Subcutaneous abdominal adipose tissue (tissue), 5 donors: ENCODE results near the gene CAPN8.

Experiments
- H3K27ac ChIP-seq: one replicate; pipeline ENCODE4 v1.7.0; 2013; ENCODE audit warnings: low read depth, mild to moderate bottlenecking, inconsistent platforms, low read length, moderate library complexity
- H3K27me3 ChIP-seq, 5 donors: one replicate each; pipeline ENCODE4 v1.7.0; 2013; ENCODE audit warnings: low read length in 5 of 5, inconsistent platforms in 1 of 5; ENCODE audit not compliant: control insufficient read depth in 5 of 5, insufficient read depth in 4 of 5
- H3K36me3 ChIP-seq, 5 donors: one replicate each; pipeline ENCODE4 v1.7.0; 2013; ENCODE audit warnings: low read length in 5 of 5; ENCODE audit not compliant: control insufficient read depth in 5 of 5, insufficient read depth in 5 of 5
- H3K4me1 ChIP-seq, 5 donors: one replicate each; pipeline ENCODE4 v1.7.0; 2013; ENCODE audit warnings: low read length in 5 of 5, mild to moderate bottlenecking in 3 of 5, moderate library complexity in 1 of 5; ENCODE audit not compliant: control insufficient read depth in 5 of 5, insufficient read depth in 5 of 5
- H3K4me3 ChIP-seq, 5 donors: one replicate each; pipeline ENCODE4 v1.7.0; 2013; ENCODE audit warnings: low read length in 5 of 5, low read depth in 1 of 5
- H3K9ac ChIP-seq, 5 donors: one replicate each; pipeline ENCODE4 v1.7.0; 2013; ENCODE audit warnings: low read length in 5 of 5, mild to moderate bottlenecking in 4 of 5, moderate library complexity in 3 of 5
- H3K9me3 ChIP-seq, 5 donors: one replicate each; pipeline ENCODE4 v1.7.0; 2013; ENCODE audit warnings: low read length in 5 of 5; ENCODE audit not compliant: control insufficient read depth in 5 of 5
- donor health status: healthy.
- donor health status: healthy.
- donor health status: healthy.
- donor health status: healthy.
- donor health status: healthy.

The CAPN8 gene

GRCh38 chr1:223556414-223557129, 108.9 kb downstream of the CAPN8 start:
- H3K9ac ChIP-seq: no peak overlapping the region
- H3K4me3 ChIP-seq: no peak overlapping the region
- H3K4me1 ChIP-seq: no peaks in the 10 kb centered on the region
- no peaks in the 10 kb centered on the region for H3K36me3 ChIP-seq
- no peaks in the 10 kb centered on the region for H3K27me3 ChIP-seq
- H3K27ac ChIP-seq: no peak overlapping the region
- H3K9me3 ChIP-seq: no peaks in the 10 kb centered on the region

- no peak overlapping the region for H3K27ac ChIP-seq
- no peak overlapping the region for H3K4me3 ChIP-seq
- no peaks in the 10 kb centered on the region for H3K4me1 ChIP-seq
- no peaks in the 10 kb centered on the region for H3K27me3 ChIP-seq
- no peak overlapping the region for H3K9ac ChIP-seq
- H3K36me3 ChIP-seq: no peaks in the 10 kb centered on the region
- H3K9me3 ChIP-seq: peaks cover 0 to 3% (median 0%) of the 10 kb centered on the region in 5 donors
Observed at GRCh38 chr1:223553957-223554356, 111.5 kb downstream of the CAPN8 start.

- no peak overlapping the region for H3K9ac ChIP-seq
- H3K4me1 ChIP-seq: no peaks in the 10 kb centered on the region
- H3K4me3 ChIP-seq: no peak overlapping the region
- H3K9me3 ChIP-seq: peaks cover 0 to 11% (median 7%) of the 10 kb centered on the region in 5 donors
- no peak overlapping the region for H3K27ac ChIP-seq
- no peaks in the 10 kb centered on the region for H3K36me3 ChIP-seq
- no peaks in the 10 kb centered on the region for H3K27me3 ChIP-seq
Observed at GRCh38 chr1:223551610-223552009, 113.9 kb downstream of the CAPN8 start.

- Histone ChIP-seq H3K27ac (no peak overlapping the region), H3K9ac (no peak overlapping the region), H3K4me1 (no peaks in the 10 kb centered on the region), H3K36me3 (no peaks in the 10 kb centered on the region), H3K27me3 (no peaks in the 10 kb centered on the region), H3K4me3 (no peak overlapping the region), H3K9me3 (peaks cover 0 to 11% (median 7%) of the 10 kb centered on the region in 5 donors)
Observed at GRCh38 chr1:223549740-223550139, 115.8 kb downstream of the CAPN8 start.

GRCh38 chr1:223547316-223548114, 118.0 kb downstream of the CAPN8 start:
- Histone ChIP-seq H3K9ac (no peak overlapping the region), H3K27me3 (no peaks in the 10 kb centered on the region), H3K4me1 (no peaks in the 10 kb centered on the region), H3K4me3 (no peak overlapping the region), H3K27ac (no peak overlapping the region), H3K9me3 (peaks cover 0 to 11% (median 7%) of the 10 kb centered on the region in 5 donors), H3K36me3 (no peaks in the 10 kb centered on the region)

GRCh38 chr1:223545343-223545742, 120.2 kb downstream of the CAPN8 start:
- no peaks in the 10 kb centered on the region for H3K36me3 ChIP-seq
- no peaks in the 10 kb centered on the region for H3K27me3 ChIP-seq
- peaks cover 0 to 11% (median 7%) of the 10 kb centered on the region in 5 donors for H3K9me3 ChIP-seq
- H3K9ac ChIP-seq: no peak overlapping the region
- H3K4me3 ChIP-seq: no peak overlapping the region
- H3K4me1 ChIP-seq: no peaks in the 10 kb centered on the region
- H3K27ac ChIP-seq: no peak overlapping the region

GRCh38 chr1:223543560-223543959, 121.9 kb downstream of the CAPN8 start:
- H3K9ac ChIP-seq: no peak overlapping the region
- H3K27me3 ChIP-seq: peaks cover 0 to 8% (median 3%) of the 10 kb centered on the region in 5 donors
- H3K27ac ChIP-seq: no peak overlapping the region
- no peaks in the 10 kb centered on the region for H3K36me3 ChIP-seq
- H3K9me3 ChIP-seq: peaks cover 0 to 10% (median 5%) of the 10 kb centered on the region in 5 donors
- H3K4me1 ChIP-seq: no peaks in the 10 kb centered on the region
- H3K4me3 ChIP-seq: no peak overlapping the region

GRCh38 chr1:223542831-223543230, 122.7 kb downstream of the CAPN8 start:
- Histone ChIP-seq H3K9me3 (peaks cover 0 to 2% (median 0%) of the 10 kb centered on the region in 5 donors), H3K4me3 (no peak overlapping the region), H3K4me1 (no peaks in the 10 kb centered on the region), H3K27me3 (peaks cover 0 to 8% (median 3%) of the 10 kb centered on the region in 5 donors), H3K9ac (no peak overlapping the region), H3K36me3 (no peaks in the 10 kb centered on the region), H3K27ac (no peak overlapping the region)

- no peaks in the 10 kb centered on the region for H3K4me1 ChIP-seq
- H3K9me3 ChIP-seq: no peaks in the 10 kb centered on the region
- H3K36me3 ChIP-seq: no peaks in the 10 kb centered on the region
- no peak overlapping the region for H3K9ac ChIP-seq
- H3K27me3 ChIP-seq: peaks cover 0 to 8% (median 3%) of the 10 kb centered on the region in 5 donors
- no peak overlapping the region for H3K4me3 ChIP-seq
- no peak overlapping the region for H3K27ac ChIP-seq
Observed at GRCh38 chr1:223540485-223541106, 124.9 kb downstream of the CAPN8 start.

GRCh38 chr1:223539750-223540149, 125.8 kb downstream of the CAPN8 start:
- Histone ChIP-seq H3K9me3 (no peaks in the 10 kb centered on the region), H3K27ac (no peak overlapping the region), H3K4me3 (no peak overlapping the region), H3K9ac (no peak overlapping the region), H3K27me3 (peaks cover 0 to 8% (median 3%) of the 10 kb centered on the region in 5 donors), H3K36me3 (no peaks in the 10 kb centered on the region), H3K4me1 (no peaks in the 10 kb centered on the region)
